Stimulated activated naive CD4-positive, alpha-beta T cell treated with Interleukin-2 at 50 U/mL for 16 hours (primary cell): ENCODE results near the gene MTCH1.

Experiments
- DNase-seq: peaks from one replicate; lab custom pipeline; 2025; lab: John Stamatoyannopoulos, UW

Gene MTCH1

DNA sequence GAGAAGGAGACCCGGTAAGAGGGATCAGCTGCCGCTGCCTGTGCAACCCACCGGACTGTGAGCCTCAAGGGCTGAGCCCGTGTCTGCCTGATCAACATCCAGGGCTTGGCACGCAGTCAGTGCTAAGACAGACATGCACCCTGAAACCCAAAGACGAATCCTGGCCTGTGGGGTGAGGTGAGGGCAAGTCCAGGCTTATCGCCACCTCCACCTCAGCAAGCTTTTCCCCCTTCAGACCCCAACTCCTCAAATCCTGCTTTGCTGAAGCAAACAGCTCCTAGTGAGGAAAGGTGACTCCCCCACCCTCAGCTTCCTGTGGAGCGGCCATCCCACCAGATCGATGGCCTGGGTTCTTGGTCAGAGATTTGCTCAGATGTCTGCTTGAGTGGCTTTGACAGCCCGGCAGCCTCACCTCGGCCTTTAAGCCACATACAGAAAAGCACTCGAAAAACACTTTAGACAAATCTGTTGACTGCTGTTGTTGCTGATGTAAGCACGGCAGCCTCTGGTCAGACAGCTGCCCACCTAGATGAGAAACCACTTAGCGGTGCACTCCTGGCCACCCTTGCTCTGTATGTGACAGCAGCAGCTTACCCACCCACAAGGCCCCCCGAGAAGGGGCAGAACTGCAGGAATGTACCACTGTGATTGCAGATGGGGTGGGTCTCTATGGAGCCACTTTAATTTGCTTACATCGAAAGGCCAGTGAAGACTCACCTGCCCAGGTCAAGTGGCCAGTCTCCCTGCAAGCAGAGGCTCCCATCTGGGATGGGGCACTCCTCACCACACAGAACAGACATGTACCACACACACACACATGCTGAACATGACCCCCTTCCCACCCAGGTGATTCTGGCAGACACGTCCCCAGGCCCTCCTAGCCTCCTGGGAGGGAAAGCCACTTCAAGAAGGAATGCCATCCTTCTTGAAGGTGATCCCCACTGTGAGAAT is 14.8 kb downstream of the MTCH1 start:
- DNase-seq, result no peak

DNA sequence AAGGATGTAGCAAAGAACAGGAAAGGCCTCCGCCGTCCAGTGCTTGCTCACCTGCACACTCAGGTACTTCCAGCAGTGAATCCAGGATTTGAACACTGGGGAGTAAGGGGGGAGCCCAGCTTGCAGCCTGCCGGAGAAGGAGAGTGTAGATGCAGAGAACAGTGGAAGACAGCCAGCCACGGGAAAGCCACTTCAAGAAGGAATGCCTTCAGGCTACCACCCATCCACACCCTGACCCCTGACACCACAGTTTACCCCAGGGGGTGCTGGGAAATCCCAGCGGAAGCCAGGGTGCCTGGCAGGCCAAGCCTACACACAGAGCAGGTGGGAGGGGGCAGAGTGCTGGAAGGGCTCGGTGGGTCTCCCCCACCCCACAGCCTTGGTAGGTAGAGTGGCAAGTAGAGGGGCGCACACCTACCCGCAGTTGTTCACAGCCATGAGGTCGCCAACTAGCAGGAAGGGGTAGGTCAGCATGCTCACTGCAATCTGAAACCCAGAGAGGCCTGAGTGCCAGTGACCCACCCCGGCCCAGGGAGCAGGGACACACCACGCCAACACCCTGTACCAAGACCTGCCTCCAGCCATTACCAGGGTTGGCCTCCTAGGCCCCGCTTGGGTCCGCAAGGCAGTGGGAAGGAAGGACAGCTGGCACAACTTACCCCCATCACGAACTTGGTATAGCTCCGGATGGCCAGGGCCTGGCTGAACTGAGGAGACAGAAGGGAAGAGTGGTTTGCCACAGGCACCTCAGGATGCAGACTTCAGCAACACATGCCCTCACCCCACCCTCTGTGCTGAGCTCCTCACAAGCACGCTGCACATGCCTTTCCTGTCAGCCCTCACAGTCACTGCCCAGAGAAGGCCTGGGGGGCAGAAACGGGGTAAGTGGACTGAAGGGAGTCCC is 15.8 kb downstream of the MTCH1 start:
- DNase-seq, result no peak

DNA sequence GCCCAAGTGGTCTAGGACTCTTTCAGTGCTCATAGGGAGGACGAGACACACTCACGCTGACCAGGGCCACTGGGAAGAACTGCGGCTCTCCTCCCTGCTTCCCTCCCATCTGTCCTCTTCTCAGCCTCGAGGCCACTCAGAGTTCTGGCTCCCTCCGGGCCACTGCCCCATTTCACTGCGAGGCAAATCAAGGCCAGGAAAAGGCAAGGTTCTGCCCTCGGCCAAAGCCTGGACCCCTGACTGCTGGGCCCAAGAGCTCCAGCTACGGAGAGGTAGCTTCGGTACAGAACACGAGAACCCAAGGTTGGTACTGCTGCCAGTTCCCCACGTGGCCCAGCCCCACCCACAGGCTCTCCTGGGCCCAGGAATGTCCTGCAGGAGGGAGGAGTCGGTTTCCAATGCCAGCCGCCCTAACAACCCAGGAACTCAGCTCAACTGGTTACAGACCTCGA is 16.7 kb downstream of the MTCH1 start:
- no peak for DNase-seq

DNA sequence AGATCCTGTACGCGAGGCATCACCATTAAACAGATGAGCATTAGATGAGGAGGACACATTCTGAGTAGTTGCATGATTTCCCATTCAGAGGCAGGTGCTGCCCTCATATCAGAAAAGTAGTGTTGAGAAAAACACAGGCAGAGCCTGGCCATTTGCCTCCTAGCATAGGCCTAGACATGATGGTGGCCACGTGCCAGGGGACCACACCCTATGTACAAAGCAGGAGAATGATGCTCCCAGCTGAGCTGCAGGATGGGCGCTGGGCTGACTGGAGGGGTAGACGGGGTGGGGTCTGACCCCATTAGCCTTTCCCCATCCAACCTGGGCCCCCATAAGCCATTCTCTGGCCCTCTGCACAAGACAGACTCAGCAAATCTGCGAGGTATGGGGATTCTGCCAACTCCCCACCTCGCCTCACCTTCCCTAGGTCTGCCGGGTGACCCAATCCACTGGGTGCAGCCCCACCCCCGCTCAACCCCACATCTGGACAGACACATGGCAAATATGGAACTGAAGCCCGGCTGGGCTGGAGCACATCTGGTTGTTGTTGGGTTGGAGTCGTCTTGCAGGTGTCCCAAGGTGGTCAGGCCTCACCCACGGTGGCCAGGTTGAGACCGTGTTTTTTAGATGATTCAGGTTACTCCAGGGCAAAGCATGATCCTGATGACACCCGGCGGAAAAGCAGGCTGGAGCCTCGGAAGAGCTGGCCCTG is 17.6 kb downstream of the MTCH1 start:
- no peak for DNase-seq

DNA sequence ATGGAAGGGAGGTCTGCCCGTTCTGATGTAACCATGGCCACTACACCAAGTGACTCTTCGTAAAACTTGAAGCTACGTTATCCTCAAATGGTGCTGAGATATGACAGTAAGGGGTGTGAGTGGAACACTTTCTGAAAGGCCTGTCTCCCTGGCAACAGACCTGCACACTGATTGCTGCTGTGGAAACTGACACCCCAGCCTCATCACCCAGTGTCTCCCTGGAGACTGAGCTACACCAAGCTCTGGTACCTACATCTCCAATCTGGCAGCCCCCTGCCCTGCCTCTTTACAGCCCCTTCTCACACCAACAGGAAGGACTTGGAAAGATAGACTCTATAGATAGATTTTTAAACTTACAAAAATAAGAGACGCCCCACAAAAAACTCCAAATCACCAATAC is 18.2 kb downstream of the MTCH1 start:
- DNase-seq, result no peak

DNA sequence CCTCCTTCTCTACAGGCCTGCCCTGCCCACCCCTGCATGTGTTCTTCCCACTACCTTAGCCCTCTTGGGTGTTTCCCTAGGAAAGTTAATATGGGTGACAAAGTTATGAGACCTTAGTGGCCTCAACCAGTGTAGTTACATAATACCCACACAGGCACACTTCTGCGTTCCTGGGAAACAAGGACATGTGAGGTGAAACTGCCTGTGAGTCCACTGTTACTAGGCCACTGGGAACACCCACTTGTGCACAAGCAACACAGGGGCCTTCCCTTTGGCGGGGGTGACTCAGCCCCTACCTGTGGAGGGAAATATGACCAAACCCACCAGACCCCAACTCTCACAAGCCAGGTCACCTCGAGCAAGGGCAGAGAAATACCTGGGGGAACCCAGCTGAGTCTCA is 18.7 kb downstream of the MTCH1 start:
- no peak for DNase-seq

DNA sequence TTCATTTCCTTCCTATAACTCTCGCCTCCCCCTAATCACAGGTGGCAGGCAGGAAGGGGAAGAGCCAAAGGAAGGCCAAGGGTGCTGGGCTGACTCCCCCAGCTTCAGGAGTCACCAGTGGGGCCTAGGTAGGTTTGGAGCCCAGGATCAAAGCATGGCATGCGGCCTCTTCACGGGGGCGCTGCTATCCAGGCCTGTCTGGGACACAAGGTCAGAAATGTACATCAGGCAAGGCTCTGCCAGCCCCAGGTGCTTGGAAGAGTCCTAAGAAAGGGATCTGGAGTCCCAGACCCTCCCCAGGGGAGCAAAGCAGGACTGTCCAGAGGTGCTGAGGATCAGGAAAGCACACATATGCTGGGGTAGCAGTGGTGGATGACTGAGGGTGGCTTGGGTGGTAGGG is 21.1 kb downstream of the MTCH1 start:
- DNase-seq, result no peak

DNA sequence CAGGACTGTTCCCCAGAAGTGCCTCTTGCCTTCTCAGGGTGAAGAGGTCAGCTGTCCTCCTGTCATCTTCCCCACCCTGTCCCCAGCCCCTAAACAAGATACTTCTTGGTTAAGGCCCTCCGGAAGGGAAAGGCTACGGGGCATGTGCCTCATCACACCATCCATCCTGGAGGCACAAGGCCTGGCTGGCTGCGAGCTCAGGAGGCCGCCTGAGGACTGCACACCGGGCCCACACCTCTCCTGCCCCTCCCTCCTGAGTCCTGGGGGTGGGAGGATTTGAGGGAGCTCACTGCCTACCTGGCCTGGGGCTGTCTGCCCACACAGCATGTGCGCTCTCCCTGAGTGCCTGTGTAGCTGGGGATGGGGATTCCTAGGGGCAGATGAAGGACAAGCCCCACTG is 21.6 kb downstream of the MTCH1 start:
- no peak for DNase-seq

DNA sequence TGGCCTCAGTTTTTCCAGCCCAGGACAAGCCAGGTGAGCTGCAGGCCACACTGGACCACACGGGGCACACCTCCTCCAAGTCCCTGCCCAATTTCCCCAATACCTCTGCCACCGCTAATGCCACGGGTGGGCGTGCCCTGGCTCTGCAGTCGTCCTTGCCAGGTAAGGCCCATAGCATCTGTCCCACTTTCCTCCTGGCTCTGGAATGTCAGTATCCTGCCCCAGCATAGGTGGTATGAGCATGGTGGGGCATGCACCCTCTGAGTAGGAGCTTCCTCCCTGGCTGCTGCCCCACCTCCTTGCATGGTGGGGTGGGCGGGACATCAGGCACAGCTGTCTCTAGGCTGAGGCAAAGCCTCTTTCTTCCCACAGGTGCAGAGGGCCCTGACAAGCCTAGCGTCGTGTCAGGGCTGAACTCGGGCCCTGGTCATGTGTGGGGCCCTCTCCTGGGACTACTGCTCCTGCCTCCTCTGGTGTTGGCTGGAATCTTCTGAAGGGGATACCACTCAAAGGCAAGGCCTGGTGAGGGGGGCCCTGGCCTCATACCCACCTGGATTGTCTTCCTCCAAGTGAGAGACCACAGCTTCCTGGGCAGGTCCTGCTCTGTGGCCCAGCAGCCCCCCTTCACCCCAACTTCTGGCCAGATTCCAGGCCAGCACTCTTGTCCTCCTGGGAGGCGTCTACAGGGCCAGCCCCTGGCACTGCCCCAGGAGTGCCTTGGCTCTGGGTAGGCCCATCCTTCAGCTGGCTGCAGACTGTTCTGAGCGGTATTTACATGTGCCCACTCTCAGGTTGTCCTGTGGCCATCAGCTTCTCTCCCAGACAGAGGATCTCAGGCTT is 22.3 kb downstream of the MTCH1 start:
- peak; percentile 23 for DNase-seq

DNA sequence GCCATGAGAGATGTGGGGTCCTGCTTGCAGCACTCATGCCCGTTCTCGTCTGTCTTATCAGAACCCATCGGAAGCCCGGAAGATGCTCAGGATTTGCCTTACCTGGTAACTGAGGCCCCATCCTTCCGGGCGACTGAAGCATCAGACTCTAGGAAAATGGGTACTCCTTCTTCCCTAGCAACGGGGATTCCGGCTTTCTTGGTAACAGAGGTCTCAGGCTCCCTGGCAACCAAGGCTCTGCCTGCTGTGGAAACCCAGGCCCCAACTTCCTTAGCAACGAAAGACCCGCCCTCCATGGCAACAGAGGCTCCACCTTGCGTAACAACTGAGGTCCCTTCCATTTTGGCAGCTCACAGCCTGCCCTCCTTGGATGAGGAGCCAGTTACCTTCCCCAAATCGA is 23.1 kb downstream of the MTCH1 start:
- DNase-seq, result peak; percentile 74

DNA sequence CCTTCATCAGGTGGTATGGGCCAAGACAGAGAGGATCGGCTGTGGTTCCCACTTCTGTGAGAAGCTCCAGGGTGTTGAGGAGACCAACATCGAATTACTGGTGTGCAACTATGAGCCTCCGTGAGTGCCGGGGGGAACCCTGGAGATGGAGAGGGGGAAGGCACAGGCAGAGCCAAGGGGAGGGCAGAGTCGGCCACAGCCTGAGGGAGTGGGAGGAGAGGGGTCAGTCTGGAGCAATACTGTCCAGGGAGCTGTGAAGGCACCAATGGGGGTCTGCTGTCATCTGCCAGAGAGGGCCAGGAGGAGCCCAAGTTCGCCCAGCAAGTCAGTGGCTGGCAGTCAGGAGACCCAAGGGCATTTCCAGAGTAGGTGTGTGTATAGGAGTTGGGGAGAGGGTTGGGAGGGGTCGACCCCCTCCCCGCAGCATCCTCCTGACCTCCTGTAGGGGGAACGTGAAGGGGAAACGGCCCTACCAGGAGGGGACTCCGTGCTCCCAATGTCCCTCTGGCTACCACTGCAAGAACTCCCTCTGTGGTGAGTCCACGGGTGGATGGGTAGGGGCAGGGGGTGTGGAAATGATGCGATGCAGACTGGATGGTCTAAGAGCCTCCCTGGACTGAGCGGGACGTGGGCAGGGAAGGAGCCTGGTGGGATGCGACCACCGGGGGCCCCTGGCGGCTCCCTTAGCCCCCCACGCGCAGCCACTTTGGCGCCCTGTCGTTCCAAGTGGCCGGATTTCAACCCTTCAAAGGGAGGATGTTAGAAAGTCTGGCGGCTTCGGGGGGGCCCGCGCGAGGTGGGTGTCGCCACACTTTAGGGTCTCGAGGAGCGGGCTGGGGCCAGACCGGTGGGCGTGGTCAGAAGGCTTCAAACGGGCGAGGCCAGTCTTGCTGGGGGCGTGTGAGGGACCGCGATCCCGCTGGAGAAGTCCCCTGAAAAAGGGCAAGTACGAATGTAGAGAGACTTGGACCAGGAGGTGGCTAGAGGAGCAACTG is 24.3 kb downstream of the MTCH1 start:
- no peak for DNase-seq

DNA sequence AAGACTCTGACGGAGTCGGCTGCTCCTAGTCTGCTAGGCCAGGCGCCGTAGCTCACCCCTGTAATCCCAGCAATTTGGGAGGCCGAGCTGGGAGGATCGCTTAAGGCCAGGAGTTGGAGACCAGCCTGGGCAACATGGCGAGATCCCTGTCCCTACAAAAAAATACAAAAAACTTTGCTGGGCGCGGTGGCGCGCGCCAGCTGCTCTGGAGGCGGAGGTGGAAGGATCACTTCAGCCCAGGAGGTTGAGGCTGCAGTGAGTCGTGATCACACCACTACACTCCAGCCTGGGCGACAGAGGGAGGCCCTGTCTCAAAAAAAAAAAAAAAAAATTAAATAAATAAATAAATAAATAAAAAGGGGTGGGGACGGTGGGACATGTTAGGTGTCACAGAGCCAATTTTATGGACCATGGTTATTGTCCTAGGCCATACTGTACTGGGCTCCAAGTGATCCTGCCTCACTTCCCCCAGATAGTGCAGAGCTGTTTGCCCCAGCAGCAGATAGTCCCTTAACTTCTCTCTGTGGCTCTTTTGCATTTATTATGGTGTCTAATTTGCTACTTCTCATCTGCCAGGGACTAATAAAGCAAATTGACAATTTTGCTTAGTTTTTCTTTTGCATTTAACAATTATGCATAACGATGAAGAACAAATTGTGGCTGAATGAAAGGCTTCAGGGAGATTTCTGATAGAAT is 26.3 kb downstream of the MTCH1 start:
- no peak for DNase-seq

DNA sequence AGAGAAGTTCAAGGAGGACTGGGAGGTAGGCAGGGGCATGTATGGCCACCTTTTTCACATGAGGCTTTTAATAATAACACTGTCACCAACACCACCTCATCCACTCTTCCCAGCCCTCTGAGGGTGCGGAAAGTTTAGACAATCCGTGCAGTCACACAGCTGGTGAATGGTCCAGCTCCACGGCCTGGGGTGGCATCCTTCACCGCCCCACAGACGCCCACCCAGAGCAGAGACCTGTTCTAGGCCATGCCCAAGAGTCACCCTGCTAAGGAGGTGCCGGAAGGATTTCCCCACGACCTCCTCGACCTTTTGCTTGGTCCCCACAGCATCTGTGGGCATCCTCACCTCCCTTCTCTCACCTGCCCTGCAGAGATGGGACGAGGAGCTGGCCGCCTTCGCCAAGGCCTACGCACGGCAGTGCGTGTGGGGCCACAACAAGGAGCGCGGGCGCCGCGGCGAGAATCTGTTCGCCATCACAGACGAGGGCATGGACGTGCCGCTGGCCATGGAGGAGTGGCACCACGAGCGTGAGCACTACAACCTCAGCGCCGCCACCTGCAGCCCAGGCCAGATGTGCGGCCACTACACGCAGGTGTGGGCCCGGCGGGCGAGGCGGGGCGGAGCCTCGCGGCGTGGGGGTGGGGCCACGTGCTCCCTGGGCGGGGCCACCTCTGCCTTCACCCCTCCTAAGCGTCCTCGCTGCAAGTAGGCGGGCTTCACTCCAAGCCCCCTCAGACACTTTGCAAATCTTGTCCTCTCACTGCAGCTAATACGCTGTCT is 27.0 kb downstream of the MTCH1 start:
- DNase-seq, result no peak

DNA sequence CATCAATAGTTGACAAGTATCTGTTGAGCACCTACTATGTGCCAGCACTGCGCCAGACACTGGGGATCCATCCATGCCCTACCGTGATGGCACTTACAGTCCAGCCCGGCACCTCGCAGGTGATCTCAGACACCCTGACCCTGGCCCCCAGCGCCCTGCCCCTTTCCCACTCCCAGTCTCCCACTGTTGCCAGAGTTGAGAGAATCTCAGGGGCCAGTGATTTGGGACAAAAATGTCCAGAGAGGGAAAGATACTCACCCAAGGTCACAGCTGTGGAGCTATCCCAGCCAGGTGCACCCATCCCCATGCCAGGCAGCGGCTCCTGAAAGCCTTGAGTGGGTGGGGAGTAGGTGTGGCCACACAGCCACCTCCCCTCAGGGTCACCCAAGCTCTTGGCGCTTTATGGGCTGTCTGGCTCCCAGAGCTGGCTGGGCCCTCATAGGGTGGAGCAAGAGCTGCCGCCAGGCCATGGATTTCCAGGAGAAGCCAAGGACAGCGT is 28.2 kb downstream of the MTCH1 start:
- DNase-seq, result no peak

DNA sequence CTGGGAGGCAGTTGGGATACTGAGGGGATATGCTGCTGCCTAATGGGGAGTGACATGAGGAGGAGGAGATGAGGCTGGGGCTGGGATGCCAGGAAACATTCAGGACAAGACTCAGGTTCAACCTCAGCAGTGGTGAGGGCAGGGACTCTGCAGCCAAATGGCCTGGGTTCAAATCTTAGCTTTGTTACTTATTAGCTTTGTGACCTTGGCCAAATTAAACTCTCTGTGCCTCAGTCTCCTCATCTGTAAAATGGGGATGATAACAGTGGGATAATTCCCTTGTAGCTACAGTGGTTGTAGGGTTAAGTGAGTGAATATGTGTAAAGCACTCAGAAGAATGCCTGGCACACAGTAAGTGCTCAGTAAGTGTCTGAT is 29.6 kb downstream of the MTCH1 start:
- no peak for DNase-seq

DNA sequence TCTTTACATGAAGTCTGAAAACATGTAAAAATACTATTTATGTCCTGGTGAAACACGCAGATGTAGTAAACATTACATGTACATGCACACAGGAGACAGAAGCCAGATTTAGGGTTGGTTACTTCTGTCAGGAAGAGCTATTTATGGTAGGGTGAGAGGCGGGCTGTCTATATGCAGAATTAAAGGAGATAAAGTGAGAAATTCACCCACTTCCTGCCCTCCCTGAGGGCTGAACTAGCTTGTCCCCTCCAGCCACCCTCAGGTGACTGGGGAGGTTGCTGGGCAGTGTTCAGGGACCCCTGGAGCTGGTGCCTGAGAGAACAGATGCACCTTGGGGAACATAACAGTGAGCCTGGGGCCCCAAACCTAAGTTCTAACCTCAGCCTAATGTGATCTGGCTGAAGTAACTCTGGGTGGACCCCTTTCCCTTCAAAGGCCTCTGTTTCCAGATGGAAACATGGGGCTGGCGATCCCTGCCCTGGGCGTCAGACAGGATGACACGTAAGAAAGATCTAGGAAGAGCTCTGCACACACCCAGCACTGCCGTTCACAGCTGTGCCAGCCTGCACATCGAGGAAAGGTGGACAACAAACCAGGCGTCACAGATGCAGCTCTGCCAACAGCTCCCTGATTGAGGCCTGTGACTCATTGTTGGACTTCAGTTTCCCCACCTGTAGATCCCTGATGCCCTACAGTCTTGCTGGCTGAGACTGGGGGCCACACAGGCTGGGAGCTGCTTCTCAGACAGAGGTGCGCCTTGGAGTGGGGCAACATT is 30.1 kb downstream of the MTCH1 start:
- DNase-seq, result no peak

DNA sequence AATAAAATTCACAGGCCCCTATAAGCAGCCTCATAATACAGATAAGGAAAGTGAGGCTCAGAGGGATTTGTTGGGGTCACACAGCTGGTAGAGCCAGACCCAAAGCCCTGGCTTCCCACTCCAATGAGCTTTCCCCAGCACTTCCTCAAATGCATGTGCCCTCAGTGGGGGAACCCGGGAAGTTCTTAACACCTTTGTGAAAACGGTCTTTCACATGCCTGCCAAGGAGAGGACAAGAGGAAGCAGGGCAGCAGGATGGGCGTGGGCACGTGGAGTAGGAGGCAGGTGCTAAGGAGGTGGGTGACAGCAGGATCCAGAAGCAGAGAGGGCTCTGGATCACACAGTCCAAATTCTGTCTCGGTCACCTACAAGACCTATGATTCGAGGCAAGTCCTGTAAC is 30.9 kb downstream of the MTCH1 start:
- DNase-seq, result no peak
